SU-DHL-6 (cell line): Measurements from ENCODE around the gene MYOD1.

ENCODE experiments used
- H2AFZ ChIP-seq: fragments of 200-600 bp; sonication (generic); 2 replicates; pipeline ENCODE4 v1.6.1; 2014; ENCODE audit warnings: low read depth, mild to moderate bottlenecking, moderate library complexity, mixed read lengths, antibody characterized with exemption, low read length; ENCODE audit not compliant: severe bottlenecking
- H3F3A ChIP-seq: fragments of 200-600 bp; shearing (Covaris generic); 2 replicates; pipeline ENCODE4 v1.6.0; 2016; ENCODE audit warnings: antibody characterized with exemption, mild to moderate bottlenecking; ENCODE audit not compliant: insufficient read depth
- H3K27ac ChIP-seq: fragments of 200-600 bp; sonication (generic); 2 replicates; pipeline ENCODE4 v1.5.1; 2016; ENCODE audit warnings: low read depth, mild to moderate bottlenecking, low read length, moderate library complexity, mixed read lengths
- H3K27me3 ChIP-seq: fragments of 200-600 bp; sonication (generic), shearing (Covaris generic); 2 replicates; pipeline ENCODE4 v1.6.0; 2014; ENCODE audit warnings: mild to moderate bottlenecking, low read length
- H3K36me3 ChIP-seq: fragments of 200-600 bp; sonication (generic); 2 replicates; pipeline ENCODE4 v1.6.1; 2014; ENCODE audit warnings: mild to moderate bottlenecking, low read length, mixed read lengths
- H3K4me2 ChIP-seq: fragments of 300-600, 200-600 bp; shearing (Covaris generic), sonication (generic); 2 replicates; pipeline ENCODE4 v1.6.0; 2014; ENCODE audit warnings: low read length, low read depth, mild to moderate bottlenecking; ENCODE audit not compliant: poor library complexity, severe bottlenecking
- H3K4me3 ChIP-seq: fragments of 200-600 bp; sonication (generic); 2 replicates; pipeline ENCODE4 v1.5.1; 2014; ENCODE audit warnings: antibody characterized with exemption, low read length, mild to moderate bottlenecking, mixed read lengths; ENCODE audit not compliant: insufficient read depth, poor library complexity, severe bottlenecking
- H3K79me2 ChIP-seq: fragments of 200-600 bp; sonication (generic); 2 replicates; pipeline ENCODE4 v1.6.1; 2014; ENCODE audit warnings: mild to moderate bottlenecking, low read length, moderate library complexity; ENCODE audit not compliant: insufficient read depth
- H3K9ac ChIP-seq: fragments of 200-600 bp; sonication (generic); 2 replicates; pipeline ENCODE4 v1.7.0; 2014; ENCODE audit warnings: mild to moderate bottlenecking, low read length
- H3K9me2 ChIP-seq: fragments of 200-600 bp; sonication (generic); replicated peaks from 2 replicates; pipeline ENCODE4 v1.6.1; 2014; ENCODE audit warnings: low read length; ENCODE audit not compliant: insufficient read depth
- H3K9me3 ChIP-seq: fragments of 200-600 bp; sonication (generic); 2 replicates; pipeline ENCODE4 v1.6.1; 2014; ENCODE audit warnings: low read length, mixed read lengths; ENCODE audit not compliant: insufficient read depth
- H4K20me1 ChIP-seq: fragments of 200-600 bp; sonication (generic); 2 replicates; pipeline ENCODE4 v1.6.1; 2014; ENCODE audit warnings: low read depth, mild to moderate bottlenecking, antibody characterized with exemption, low read length, moderate library complexity, mixed read lengths
- CTCF ChIP-seq: fragments of 200-600 bp; sonication (generic); IDR thresholded peaks from one replicate; pipeline ENCODE4 v1.5.1; 2017; ENCODE audit warnings: antibody characterized with exemption, mild to moderate bottlenecking, low read length, moderate library complexity; ENCODE audit not compliant: insufficient read depth, poor library complexity, severe bottlenecking
- EZH2phosphoT487 ChIP-seq: fragments of 200-600 bp; sonication (generic), shearing (Covaris generic); conservative IDR thresholded peaks from 2 replicates; pipeline ENCODE4 v1.6.1; 2018; ENCODE audit warnings: mild to moderate bottlenecking, antibody characterized with exemption, low read length, moderate library complexity, mixed read lengths

Gene MYOD1

DNA sequence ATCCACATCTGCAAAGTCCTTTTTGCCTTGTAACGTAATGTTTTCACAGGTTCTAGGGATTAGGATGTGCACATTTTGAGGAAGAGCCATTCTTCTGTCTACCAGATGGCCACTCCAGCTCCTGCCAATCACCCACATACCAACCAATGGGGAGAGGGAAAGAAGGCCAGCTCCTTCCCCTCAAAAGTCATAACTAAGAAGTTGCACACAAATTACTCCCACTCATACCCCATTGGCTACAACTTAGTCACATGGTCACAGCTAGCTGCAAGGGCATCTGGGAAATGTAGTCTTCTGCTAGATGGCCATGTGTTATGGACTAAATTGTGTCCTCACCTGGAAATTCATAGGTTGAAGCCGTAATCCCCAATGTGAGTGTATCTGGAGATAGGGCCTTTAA lies 15.4 kb upstream of the MYOD1 start:
- Histone ChIP-seq H3K27me3 (no peaks in the 10 kb centered on the region), H3K36me3 (no peaks in the 10 kb centered on the region), H3K9me2 (no peaks in the 10 kb centered on the region), H3F3A (no peaks in the 10 kb centered on the region), H3K27ac (no peak overlapping the region), H3K4me2 (no peak overlapping the region), H3K4me3 (no peak overlapping the region), H4K20me1 (no peaks in the 10 kb centered on the region), H2AFZ (no peak overlapping the region), H3K9me3 (no peaks in the 10 kb centered on the region), H3K79me2 (no peaks in the 10 kb centered on the region), H3K9ac (no peak overlapping the region)
- TF ChIP-seq EZH2phosphoT487 = no peak

DNA sequence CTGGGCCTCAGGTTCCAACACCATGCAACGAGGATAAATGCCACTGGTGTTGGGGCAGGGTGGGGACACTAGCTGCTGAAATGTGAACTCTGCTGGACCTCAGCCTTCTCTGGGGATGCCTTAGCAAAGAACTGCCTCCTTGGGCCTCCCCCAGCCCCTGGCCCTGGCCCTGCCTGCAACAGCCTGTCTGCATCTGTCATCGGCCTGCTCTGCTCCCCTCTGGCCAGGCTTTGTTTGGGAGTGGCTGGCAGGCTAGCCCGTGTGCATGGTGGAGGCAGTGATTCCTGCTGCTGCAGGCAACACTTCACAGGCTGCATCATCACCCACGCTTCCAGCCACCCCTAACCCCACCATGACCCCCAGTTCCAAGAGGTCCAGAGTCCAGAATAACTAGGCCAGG lies 11.5 kb upstream of the MYOD1 start:
- Histone ChIP-seq H3K27ac (no peak overlapping the region), H3K9me3 (no peaks in the 10 kb centered on the region), H4K20me1 (no peaks in the 10 kb centered on the region), H3K79me2 (no peaks in the 10 kb centered on the region), H3K27me3 (no peaks in the 10 kb centered on the region), H3F3A (no peaks in the 10 kb centered on the region), H3K36me3 (no peaks in the 10 kb centered on the region), H3K9me2 (no peaks in the 10 kb centered on the region), H3K4me2 (no peak overlapping the region), H3K4me3 (no peak overlapping the region), H2AFZ (no peak overlapping the region), H3K9ac (no peak overlapping the region)
- TF ChIP-seq EZH2phosphoT487 (no peak), CTCF (no peak)

- Histone ChIP-seq H3K4me3 (no peak overlapping the region), H2AFZ (no peak overlapping the region), H4K20me1 (no peaks in the 10 kb centered on the region), H3K4me2 (no peak overlapping the region), H3F3A (no peaks in the 10 kb centered on the region), H3K9me3 (no peaks in the 10 kb centered on the region), H3K9me2 (no peaks in the 10 kb centered on the region), H3K79me2 (no peaks in the 10 kb centered on the region), H3K9ac (no peak overlapping the region), H3K27me3 (no peaks in the 10 kb centered on the region), H3K36me3 (no peaks in the 10 kb centered on the region), H3K27ac (no peak overlapping the region)
- no peak for TF ChIP-seq EZH2phosphoT487
Measured at GRCh38 chr11:17711836-17712235, 7.5 kb upstream of the MYOD1 start.

GRCh38 chr11:17713851-17714250 lies 5.5 kb upstream of the MYOD1 start:
- H3K4me2 ChIP-seq = no peak overlapping the region
- H3K36me3 ChIP-seq = no peaks in the 10 kb centered on the region
- H3F3A ChIP-seq = no peaks in the 10 kb centered on the region
- H3K4me3 ChIP-seq = no peak overlapping the region
- TF ChIP-seq EZH2phosphoT487 = no peak
- no peak for TF ChIP-seq CTCF
- H4K20me1 ChIP-seq = no peaks in the 10 kb centered on the region
- H2AFZ ChIP-seq = no peak overlapping the region
- no peaks in the 10 kb centered on the region for H3K9me2 ChIP-seq
- H3K9me3 ChIP-seq = no peaks in the 10 kb centered on the region
- H3K79me2 ChIP-seq = no peaks in the 10 kb centered on the region
- H3K27me3 ChIP-seq = no peaks in the 10 kb centered on the region
- H3K9ac ChIP-seq = no peak overlapping the region
- H3K27ac ChIP-seq = no peak overlapping the region
